Measurements from ENCODE around the gene MYO16.

The MYO16 gene

GRCh38 chr13:109160887-109161669, 531.7 kb downstream of the MYO16 start:
- DNase-seq, result no peak

DNA sequence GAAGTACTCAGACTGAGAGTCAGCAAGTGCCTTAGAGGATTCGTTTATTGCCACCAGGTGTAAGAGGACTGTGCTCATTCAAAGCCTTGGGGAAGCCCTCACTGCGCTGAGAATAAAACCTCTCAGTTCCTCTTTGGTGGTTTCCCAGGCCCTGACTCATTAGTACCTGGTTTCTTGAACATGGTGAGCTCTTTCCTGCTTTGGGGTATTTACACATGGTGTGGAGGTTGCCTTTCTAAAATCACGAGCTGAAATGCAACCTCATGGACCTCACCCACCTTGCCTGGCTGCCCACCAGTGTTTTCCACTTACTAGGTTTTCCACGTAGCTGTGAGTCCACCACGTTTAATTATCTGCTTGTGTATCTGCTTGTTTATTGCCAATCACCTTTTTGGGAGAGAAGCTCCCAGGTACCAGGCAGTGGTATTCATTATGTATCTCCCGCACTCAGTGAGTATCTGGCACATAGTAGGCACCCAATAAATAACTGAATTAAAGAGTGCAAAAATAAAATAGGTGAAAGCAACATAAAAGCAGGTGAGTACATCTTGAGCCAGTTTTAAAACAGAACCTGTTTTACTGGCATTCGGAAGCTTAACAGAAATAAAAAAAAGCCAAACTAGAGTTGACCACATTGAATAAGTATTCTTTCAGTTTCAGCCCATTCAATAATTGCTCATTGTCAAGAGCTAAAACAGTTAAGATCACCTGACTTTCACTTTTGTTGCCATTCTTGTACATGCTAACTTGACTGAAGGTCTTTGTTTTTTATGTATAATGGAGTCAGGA, 533.0 kb downstream of the MYO16 start:
- DNase-seq, result peak; percentile 67

- no peak for DNase-seq
Measured at GRCh38 chr13:109163037-109163379, 533.6 kb downstream of the MYO16 start.

- DNase-seq, result no peak
Measured at GRCh38 chr13:109165417-109165904, 536.0 kb downstream of the MYO16 start.

GRCh38 chr13:109166804-109167203, 537.4 kb downstream of the MYO16 start:
- no peak for DNase-seq

DNA sequence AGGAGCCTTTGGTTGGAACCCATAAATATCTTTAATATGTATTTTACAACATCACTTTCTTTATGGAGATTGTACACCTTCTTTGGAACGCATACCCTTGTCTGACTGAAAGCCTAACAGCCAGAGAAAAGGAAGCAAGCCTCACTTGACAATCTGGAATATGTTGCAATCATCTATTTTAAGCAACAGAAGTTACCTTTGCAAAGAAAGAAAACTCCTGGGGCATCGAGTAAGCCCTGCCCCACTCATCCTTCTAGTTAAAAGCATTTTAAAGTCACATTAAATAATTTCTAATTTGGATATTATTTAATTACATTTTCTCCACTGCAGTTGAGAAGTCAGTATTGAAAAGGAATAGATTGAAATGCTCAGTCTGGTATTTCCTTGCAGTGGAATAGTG, 542.7 kb downstream of the MYO16 start:
- DNase-seq, result no peak

- no peak for DNase-seq
Measured at GRCh38 chr13:109175666-109176065, 546.3 kb downstream of the MYO16 start.

DNA sequence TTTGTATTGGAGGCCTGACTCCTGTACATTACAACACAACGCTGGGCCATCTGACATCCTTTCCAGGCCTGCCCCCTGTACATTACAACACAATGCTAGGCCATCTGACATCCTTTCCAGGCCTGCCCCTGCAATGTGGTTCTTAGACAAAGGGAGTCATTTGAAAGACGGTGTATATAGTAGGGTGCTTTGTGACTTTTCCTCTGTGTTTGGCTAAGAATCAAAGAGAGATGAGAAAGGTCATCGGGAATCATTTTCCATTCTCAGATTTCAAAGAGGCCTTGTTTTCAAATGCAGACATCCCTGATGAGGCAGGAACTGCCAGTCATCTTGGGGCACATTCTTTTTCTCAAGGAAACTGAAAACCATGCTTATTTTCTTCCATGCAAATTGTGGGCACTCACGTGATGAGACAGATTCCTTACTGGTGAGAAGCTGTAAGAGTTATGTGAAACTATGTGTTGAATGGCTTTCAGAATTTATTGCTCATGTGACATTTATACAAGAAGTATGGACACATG, 551.6 kb downstream of the MYO16 start:
- no peak for DNase-seq

DNA sequence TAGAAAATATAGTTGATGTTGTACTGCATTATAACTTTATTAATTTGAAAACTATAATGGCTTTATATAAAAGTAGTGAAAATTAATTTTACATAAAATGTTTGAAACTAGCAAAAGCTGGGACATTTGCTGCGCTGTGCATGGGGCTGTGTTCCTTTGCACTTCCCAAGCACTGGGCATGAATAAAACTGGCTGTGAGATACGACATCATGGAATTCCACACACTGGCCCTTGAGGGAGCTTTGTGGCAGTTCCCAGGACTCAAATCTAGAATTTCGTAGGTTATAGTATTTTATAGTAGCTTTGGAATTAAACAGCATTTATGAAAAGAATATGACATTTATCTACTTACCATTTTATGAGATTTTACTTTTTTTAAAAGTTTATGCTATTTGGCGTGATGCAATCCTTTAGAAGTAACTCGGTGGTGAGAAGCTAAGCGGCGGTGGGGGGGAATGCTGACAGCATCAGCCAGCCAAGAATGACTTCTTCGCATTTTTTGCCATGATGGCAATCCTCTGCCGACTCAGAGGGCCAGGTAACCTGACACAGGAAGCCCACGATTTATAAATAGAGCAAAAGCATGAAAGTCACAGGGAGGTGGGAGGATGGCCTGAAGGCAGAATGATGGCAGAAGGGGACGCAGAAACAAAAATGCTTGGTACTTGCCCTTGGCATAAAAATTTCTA, 553.5 kb downstream of the MYO16 start:
- DNase-seq, result no peak

GRCh38 chr13:109191413-109191812, 562.0 kb downstream of the MYO16 start:
- no peak for DNase-seq

GRCh38 chr13:109192306-109192705, 562.9 kb downstream of the MYO16 start:
- no peak for DNase-seq

- no peak for DNase-seq
Measured at GRCh38 chr13:109196948-109197347, 567.5 kb downstream of the MYO16 start.

GRCh38 chr13:109198585-109198984, 569.2 kb downstream of the MYO16 start:
- DNase-seq, result no peak

GRCh38 chr13:109199280-109199679, 569.9 kb downstream of the MYO16 start:
- DNase-seq, result no peak

DNA sequence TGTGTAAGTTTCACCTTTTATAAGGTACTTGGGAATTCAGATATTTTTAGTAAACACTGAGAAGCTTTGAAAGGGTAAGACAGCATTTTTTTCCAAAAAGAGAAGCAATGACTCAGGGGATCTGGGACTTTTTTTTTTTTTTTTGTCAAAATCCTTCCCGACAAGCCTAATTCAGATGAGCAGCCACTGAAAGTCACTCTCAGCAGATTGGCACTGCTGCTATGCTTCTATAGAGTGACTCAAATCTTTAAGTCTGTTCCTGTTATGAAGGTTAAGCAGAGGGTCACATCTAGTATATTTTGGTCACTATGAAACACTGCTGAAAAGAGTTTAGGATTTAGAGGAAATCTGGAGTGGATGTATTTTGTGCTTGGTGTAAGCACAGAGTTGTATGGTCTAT, 571.1 kb downstream of the MYO16 start:
- DNase-seq, result no peak

DNA sequence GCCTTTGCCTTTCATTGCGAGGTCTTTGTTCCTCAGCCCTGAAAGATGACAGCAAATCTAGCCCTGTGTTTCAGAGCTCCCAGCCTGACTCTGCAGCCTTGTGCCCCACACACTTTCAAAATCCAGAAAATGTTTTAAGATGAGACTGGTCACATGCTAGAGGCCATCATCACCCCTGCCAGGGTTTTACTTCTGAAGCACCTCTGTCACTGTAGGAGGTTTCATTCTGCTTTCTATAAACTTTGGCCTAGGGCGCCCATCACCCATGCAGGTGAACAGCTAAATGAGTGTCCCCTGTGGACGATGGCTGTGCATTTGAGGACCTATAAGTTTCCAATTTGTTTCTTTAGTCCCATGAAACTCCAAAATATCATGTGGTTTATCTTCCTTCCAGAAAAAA, 574.2 kb downstream of the MYO16 start:
- no peak for DNase-seq

DNA sequence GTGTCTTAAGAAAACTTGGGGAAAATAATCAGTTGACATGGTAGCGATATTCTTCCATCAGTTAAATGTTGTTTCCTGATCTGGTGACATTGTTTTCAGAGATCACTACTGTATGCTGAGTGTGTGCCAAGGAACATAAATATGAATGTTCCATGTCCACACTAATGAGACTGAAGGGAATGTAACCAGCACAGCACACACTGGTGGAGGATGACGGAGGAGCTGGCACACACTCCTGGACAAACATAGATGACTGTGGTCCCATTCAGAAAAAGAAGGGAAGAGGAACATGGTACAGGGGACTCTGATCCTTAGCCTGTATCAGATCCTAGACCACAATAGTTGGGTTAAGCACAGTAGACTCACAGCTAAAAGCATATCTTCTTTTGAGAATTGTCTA, 574.8 kb downstream of the MYO16 start:
- DNase-seq, result peak; percentile 92

GRCh38 chr13:109204657-109205056, 575.2 kb downstream of the MYO16 start:
- DNase-seq, result peak; percentile 93

DNA sequence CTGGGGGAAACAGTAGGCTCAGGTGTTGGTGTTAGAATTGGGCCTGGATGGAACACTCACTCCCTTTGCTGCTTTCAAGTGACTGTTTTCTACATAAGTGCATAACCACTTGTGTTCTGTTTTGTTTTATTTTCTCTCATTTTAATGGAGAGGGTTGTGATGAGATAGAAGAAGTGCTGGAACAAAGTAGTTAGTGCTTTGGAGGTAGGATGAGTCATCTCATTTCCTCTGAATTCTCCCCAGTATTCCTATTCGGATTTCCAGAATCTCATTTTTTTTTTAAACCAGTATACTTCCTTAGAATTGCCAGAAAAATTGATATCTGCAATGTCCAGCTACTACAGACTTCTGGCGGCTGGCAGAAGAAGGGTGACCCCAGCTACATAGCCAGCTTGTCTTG, 575.9 kb downstream of the MYO16 start:
- DNase-seq, result no peak

GRCh38 chr13:109206616-109207015, 577.2 kb downstream of the MYO16 start:
- DNase-seq, result no peak

- DNase-seq, result no peak
Measured at GRCh38 chr13:109207622-109208021, 578.2 kb downstream of the MYO16 start.

DNA sequence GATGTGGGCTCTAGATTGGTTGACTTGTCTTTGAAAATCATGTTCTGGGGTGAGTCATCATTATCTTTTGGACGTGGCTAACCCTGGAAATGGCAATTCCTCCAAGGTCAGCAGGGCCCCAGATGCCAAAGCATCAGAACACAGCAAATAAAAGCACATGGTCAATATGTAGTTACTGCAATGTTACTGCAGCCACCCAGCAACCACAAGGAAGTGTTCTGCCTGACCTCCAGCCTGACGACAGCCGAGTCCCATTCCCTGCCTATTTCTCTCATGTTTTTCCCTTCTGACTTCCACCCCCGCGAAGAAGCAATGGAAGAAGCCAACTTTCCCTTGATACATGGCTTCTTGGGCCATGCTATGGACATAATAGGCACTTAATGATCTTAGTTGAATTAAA, 579.1 kb downstream of the MYO16 start:
- no peak for DNase-seq

GRCh38 chr13:109209526-109209925, 580.1 kb downstream of the MYO16 start:
- peak; percentile 23 for DNase-seq
